MCF 10A (cell line): Measurements from ENCODE around the gene IFT88. TPM values are rescaled to one million over a fixed set of nuclear protein-coding genes. Genes with fewer than 3 reads are reported as not detected.

Source experiments
- total RNA-seq: library from RNA; stranded (reverse); gene quantifications from 2 replicates; pipeline ENCODE4 v1.2.3, GENCODE V29; 2022

The IFT88 gene
- total RNA-seq, 1 experiment from 2014 or later: 19.8 TPM

Other genes starting within 250 kb of the IFT88 start
- gene CRYL1, start 41.3 kb upstream of the IFT88 start, total RNA-seq: 15.1 and 21.2 TPM in 2 replicates
- gene IL17D, start 136.5 kb downstream of the IFT88 start, total RNA-seq: 0.44 and 0.54 TPM in 2 replicates
- gene EEF1AKMT1, start 206.8 kb downstream of the IFT88 start, total RNA-seq: 11.3 and 16.5 TPM in 2 replicates